Fibroblast of pulmonary artery (primary cell): Measurements from ENCODE around the gene RAP1GAP2.
A peak's percentile ranks its signal among the peaks of the same experiment; 100 is the strongest.
"Not testable (repeated sequence)": the region's sequence is repeated elsewhere in the genome, so short reads cannot be mapped to it uniquely, and the experiment has no call there.

ENCODE experiments used
- DNase-seq: peaks from one replicate; pipeline ENCODE4 v3.0.0-alpha.2; 2010; ENCODE audit warnings: low read depth
- H3K4me3 ChIP-seq: replicated peaks from 2 replicates; pipeline ENCODE4 v1.5.1; 2011; ENCODE audit warnings: low read depth, mild to moderate bottlenecking, control low read depth, low read length, moderate library complexity
- TF ChIP-seq, protein P1 (sequence below): IDR thresholded peaks from 2 replicates; pipeline ENCODE4 v1.5.1; 2011; ENCODE audit warnings: mild to moderate bottlenecking, control low read depth, low read length, inconsistent platforms; ENCODE audit errors: missing control alignments

Gene RAP1GAP2

DNA sequence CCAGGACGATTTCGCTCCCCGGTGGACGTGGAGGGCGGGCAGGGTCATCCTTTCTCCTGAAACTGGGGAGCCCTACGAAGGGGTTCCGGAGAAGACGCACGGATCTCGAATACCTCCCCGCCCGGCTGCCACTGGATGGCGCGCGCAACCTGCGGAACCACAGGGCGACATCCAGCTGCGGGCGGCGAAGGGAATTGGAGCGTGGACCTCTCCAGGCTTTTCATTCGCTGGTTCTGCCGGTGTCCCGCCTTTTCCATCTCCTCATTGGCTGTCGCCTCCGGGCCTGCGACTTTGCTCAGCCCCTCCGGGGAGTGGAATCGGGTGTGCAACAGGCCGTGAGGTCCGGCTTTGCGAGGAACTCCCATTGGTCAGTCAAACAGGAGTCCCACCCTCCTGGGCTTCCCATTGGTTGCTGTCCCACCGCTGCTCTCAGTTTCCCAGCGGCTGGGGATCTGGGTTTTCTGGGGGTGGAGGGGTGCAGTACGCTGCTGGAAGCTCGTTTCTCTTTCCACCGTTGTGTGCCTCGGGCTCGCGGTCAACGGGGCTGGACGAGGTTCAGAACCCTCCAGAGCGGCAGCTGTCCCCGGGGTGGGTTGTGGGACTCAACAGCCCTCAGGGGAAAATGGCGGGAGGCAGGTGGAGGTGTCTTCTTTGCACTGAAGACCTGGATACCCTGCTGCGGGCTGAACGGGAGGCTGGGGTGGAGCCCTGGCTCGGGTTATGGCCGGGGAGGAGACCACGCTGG, 252.7 kb downstream of the RAP1GAP2 start:
- TF ChIP-seq, protein P1, sequence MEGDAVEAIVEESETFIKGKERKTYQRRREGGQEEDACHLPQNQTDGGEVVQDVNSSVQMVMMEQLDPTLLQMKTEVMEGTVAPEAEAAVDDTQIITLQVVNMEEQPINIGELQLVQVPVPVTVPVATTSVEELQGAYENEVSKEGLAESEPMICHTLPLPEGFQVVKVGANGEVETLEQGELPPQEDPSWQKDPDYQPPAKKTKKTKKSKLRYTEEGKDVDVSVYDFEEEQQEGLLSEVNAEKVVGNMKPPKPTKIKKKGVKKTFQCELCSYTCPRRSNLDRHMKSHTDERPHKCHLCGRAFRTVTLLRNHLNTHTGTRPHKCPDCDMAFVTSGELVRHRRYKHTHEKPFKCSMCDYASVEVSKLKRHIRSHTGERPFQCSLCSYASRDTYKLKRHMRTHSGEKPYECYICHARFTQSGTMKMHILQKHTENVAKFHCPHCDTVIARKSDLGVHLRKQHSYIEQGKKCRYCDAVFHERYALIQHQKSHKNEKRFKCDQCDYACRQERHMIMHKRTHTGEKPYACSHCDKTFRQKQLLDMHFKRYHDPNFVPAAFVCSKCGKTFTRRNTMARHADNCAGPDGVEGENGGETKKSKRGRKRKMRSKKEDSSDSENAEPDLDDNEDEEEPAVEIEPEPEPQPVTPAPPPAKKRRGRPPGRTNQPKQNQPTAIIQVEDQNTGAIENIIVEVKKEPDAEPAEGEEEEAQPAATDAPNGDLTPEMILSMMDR, result peak; percentile 60
- DNase-seq, result peak; percentile 99
- H3K4me3 ChIP-seq, result peak overlapping the region; percentile 85

- H3K4me3 ChIP-seq, result peak overlapping the region; percentile 85
- no peak for DNase-seq
- TF ChIP-seq, protein P1, result no peak
These were observed 253.6 kb downstream of the RAP1GAP2 start for GRCh38 chr17:3049705-3050295.

DNA sequence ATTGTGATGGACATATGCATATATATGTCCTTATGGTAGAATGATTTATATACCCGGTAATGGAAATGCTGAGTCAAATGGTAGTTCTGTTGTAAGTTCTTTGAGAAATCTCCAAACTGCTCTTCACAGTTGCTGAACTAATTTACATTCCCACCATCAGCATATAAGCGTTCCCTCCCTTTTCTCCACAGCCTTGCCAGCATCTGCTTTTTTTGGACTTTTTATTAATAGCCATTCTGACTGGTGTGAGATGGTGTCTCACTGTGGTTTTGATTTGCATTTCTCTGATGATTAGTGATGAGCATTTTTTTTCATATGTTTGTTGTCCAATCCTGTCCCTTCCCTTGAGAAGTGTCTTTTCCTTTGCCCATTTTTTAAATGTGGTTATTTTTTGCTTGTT, 258.6 kb downstream of the RAP1GAP2 start:
- H3K4me3 ChIP-seq, DNase-seq: not testable (repeated sequence)

DNA sequence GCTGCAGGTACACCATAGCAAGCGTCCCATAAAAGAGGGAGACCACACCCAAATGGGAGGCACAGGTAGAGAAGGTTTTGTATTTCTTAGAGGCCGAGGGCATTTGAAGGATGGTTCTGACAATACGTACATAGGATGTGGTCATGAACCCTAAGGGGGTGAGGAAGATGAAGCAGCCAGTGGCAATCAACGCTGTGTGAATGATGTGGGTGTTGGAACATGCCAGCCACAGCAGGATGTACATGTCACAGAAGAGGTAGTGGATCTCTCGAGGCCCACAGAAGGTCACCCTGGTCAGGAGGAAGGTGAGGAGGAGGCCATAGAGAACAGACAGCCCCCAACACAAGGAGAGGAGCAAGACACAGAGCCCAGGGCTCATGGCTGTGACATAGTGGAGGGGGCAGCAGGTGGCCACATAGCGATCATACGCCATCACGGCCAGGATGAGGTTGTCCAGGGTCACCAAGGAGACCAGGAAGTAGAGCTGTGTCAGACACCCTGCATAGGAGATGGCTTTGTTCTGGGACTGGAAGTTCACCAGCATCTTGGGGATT, 266.7 kb downstream of the RAP1GAP2 start:
- not testable (repeated sequence) for DNase-seq, H3K4me3 ChIP-seq

GRCh38 chr17:3063507-3063906, 267.3 kb downstream of the RAP1GAP2 start, which contains the start of gene OR1D5:
OR1D5 (minus strand) TSS chr17:3063607; CDS start chr17:3063607, 0 bp downstream.
- H3K4me3 ChIP-seq, DNase-seq: not testable (repeated sequence)

DNA sequence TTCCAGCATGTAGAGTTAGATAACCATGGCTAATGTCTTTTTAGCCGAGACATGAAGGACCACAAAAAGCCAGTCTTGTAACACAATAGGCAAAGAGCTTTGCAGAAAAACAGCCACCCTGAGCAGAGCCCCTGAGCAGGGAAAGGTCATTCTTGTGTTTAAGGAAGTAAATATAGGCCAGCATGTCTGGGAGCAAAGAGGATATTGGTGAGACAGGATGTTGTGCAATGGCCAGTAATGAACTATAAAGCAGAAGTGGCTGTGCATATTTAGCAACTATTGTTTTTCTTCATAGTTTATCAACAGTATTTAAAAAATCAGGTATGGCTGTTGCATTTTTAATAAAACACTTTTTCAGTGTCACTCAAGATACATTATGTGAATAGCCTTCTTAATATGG, 269.0 kb downstream of the RAP1GAP2 start:
- DNase-seq, result peak; percentile 41
- H3K4me3 ChIP-seq, result not testable (repeated sequence)

DNA sequence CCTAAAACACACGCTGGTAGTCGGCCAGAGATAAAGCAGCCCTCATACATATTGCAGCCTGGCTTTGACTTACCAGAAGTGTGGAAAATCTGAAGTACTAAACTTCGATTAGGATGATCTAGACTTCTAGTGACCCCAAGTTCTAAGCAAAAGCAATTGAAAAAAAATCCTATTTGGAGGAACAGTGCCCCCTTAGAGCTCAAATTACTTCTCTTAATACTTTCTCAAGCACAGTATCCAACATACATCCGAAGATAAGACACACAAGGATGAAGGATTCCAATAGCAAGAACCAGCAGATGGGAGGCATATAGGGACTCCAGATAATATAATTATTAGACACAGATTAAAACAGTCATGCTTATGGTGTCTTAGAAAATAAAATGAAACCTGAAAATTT, 277.6 kb downstream of the RAP1GAP2 start:
- DNase-seq, H3K4me3 ChIP-seq: not testable (repeated sequence)
